GM23338 (cell line): ENCODE measurements around the gene SLC12A7. TPM values are rescaled to one million over a fixed set of nuclear protein-coding genes. Genes with fewer than 3 reads are reported as not detected.

Source experiments
- ATAC-seq: fragments of 200-7000 bp; cut with Tn5 transposase; 3 replicates; pipeline ENCODE4 v1.9.1; 2020
- DNase-seq: peaks from one replicate; pipeline ENCODE4 v3.0.0-alpha.2; 2015; ENCODE audit warnings: low spot score
- H2AFZ ChIP-seq: fragments of 200-600 bp; sonication (generic); 2 replicates; pipeline ENCODE4 v1.8.0; 2016; ENCODE audit warnings: antibody characterized with exemption, mild to moderate bottlenecking, moderate library complexity
- H3F3A ChIP-seq: fragments of 200-600 bp; sonication (generic); replicated peaks from 2 replicates; pipeline ENCODE4 v1.8.0; 2017; ENCODE audit warnings: antibody characterized with exemption, mixed run types, low read depth
- H3K27ac ChIP-seq: fragments of 200-600 bp; sonication (generic); 2 replicates; pipeline ENCODE4 v1.6.1; 2016; ENCODE audit warnings: low read depth
- H3K27me3 ChIP-seq: fragments of 200-600 bp; sonication (generic); 2 replicates; pipeline ENCODE4 v1.8.0; 2016; ENCODE audit warnings: mild to moderate bottlenecking, mixed run types, moderate library complexity; ENCODE audit not compliant: insufficient read depth
- H3K36me3 ChIP-seq: fragments of 200-600 bp; sonication (generic); 2 replicates; pipeline ENCODE4 v1.8.0; 2016; ENCODE audit warnings: mild to moderate bottlenecking; ENCODE audit not compliant: insufficient read depth
- H3K4me1 ChIP-seq: fragments of 200-600 bp; sonication (generic); 2 replicates; pipeline ENCODE4 v1.8.0; 2016; ENCODE audit warnings: mild to moderate bottlenecking, moderate library complexity; ENCODE audit not compliant: insufficient read depth
- H3K4me2 ChIP-seq: fragments of 200-600 bp; sonication (generic); 2 replicates; pipeline ENCODE4 v1.7.1; 2017; ENCODE audit warnings: mixed run types
- H3K4me3 ChIP-seq: fragments of 200-600 bp; sonication (generic); 2 replicates; pipeline ENCODE4 v1.6.1; 2016; ENCODE audit warnings: mixed run types
- H3K79me2 ChIP-seq: fragments of 200-600 bp; sonication (generic); replicated peaks from 2 replicates; pipeline ENCODE4 v1.8.0; 2017; ENCODE audit warnings: mild to moderate bottlenecking; ENCODE audit not compliant: insufficient read depth
- H3K9me2 ChIP-seq: fragments of 200-600 bp; sonication (generic); 2 replicates; pipeline ENCODE4 v1.8.0; 2017; ENCODE audit not compliant: insufficient read depth
- H4K20me1 ChIP-seq: fragments of 200-600 bp; sonication (generic); replicated peaks from 2 replicates; pipeline ENCODE4 v1.8.0; 2017; ENCODE audit warnings: mild to moderate bottlenecking; ENCODE audit not compliant: insufficient read depth
- H3K27ac Mint-ChIP-seq: 2 replicates; pipeline ENCODE4 v1.8.0; 2020; ENCODE audit warnings: inconsistent platforms, mild to moderate bottlenecking, moderate library complexity, mixed read lengths
- H3K27me3 Mint-ChIP-seq: 3 replicates; pipeline ENCODE4 v1.8.0; 2022; ENCODE audit warnings: low read depth, mild to moderate bottlenecking, moderate library complexity, mixed read lengths, inconsistent platforms; ENCODE audit not compliant: insufficient read depth, poor library complexity
- H3K36me3 Mint-ChIP-seq: 3 replicates; pipeline ENCODE4 v1.8.0; 2021; ENCODE audit warnings: low read depth, mild to moderate bottlenecking, inconsistent platforms, moderate library complexity, mixed read lengths
- H3K4me1 Mint-ChIP-seq: 3 replicates; pipeline ENCODE4 v1.8.0; 2020; ENCODE audit warnings: mild to moderate bottlenecking, inconsistent platforms, mixed read lengths
- H3K4me3 Mint-ChIP-seq: 3 replicates; pipeline ENCODE4 v1.8.0; 2021; ENCODE audit warnings: moderate library complexity, mild to moderate bottlenecking, inconsistent platforms, mixed read lengths
- H3K9me3 Mint-ChIP-seq: 3 replicates; pipeline ENCODE4 v1.8.0; 2020; ENCODE audit warnings: moderate library complexity, mild to moderate bottlenecking, inconsistent platforms, mixed read lengths
- CREB1 ChIP-seq: fragments of 250-450 bp; sonication (Bioruptor Pico); IDR thresholded peaks from 2 replicates; pipeline ENCODE4 v1.5.0; 2020; ENCODE audit warnings: low read depth, mild to moderate bottlenecking, moderate library complexity
- CTCF ChIP-seq, 2 experiments: fragments of 200-600 bp in 1 of 2; sonication (generic) in 1 of 2; conservative IDR thresholded peaks; 2 replicates each; pipeline versions ENCODE4 v1.5.1 to v1.6.1; 2016 to 2017; ENCODE audit warnings: antibody characterized with exemption in 2 of 2, low read depth in 2 of 2, mild to moderate bottlenecking in 2 of 2, moderate library complexity in 1 of 2
- ETS1 ChIP-seq: IDR thresholded peaks from 2 replicates; pipeline ENCODE4 v1.6.1; 2016; ENCODE audit warnings: antibody characterized with exemption
- EZH2 ChIP-seq: fragments of 200-600 bp; sonication (generic); IDR thresholded peaks from one replicate; pipeline ENCODE4 v1.8.0; 2017; ENCODE audit warnings: antibody characterized with exemption, mild to moderate bottlenecking, low read depth; ENCODE audit not compliant: unreplicated experiment
- EZH2phosphoT487 ChIP-seq: fragments of 200-600 bp; sonication (generic); IDR thresholded peaks from one replicate; pipeline ENCODE4 v1.8.1; 2018; ENCODE audit warnings: antibody characterized with exemption; ENCODE audit not compliant: unreplicated experiment
- JUNB ChIP-seq: IDR thresholded peaks from one replicate; pipeline ENCODE4 v1.6.1; 2016; ENCODE audit warnings: antibody characterized with exemption; ENCODE audit not compliant: unreplicated experiment
- NANOG ChIP-seq: IDR thresholded peaks from 2 replicates; pipeline ENCODE4 v1.6.1; 2016; ENCODE audit warnings: antibody characterized with exemption, borderline replicate concordance
- POLR2AphosphoS5 ChIP-seq: IDR thresholded peaks from 2 replicates; pipeline ENCODE4 v1.6.1; 2016; ENCODE audit warnings: antibody characterized with exemption, low read depth
- REST ChIP-seq: IDR thresholded peaks from one replicate; pipeline ENCODE4 v1.6.1; 2018; ENCODE audit warnings: antibody characterized with exemption; ENCODE audit not compliant: unreplicated experiment
- STAT1 ChIP-seq: IDR thresholded peaks from one replicate; pipeline ENCODE4 v1.6.1; 2016; ENCODE audit warnings: antibody characterized with exemption; ENCODE audit not compliant: unreplicated experiment
- ZNF114 ChIP-seq: fragments of 250-450 bp; sonication (Bioruptor Pico); IDR thresholded peaks from 2 replicates; pipeline ENCODE4 v1.5.0; 2020; ENCODE audit warnings: mild to moderate bottlenecking, moderate library complexity
- ZNF331 ChIP-seq: fragments of 250-450 bp; sonication (Bioruptor Pico); IDR thresholded peaks from 2 replicates; pipeline ENCODE4 v1.5.0; 2020; ENCODE audit warnings: low read depth, mild to moderate bottlenecking, moderate library complexity
- ZNF462 ChIP-seq: fragments of 250-450 bp; sonication (Bioruptor Pico); IDR thresholded peaks from 2 replicates; pipeline ENCODE4 v1.5.0; 2020; ENCODE audit warnings: mild to moderate bottlenecking, moderate library complexity
- polyA plus RNA-seq: library from polyadenylated mRNA; unstranded; fragments of >200 nt; fragmentation: Nextera tagmentation; extraction: Ambion mirVana; gene quantifications from 2 replicates; pipeline ENCODE4 v1.2.1, GENCODE V29; 2016
- total RNA-seq: library from RNA; depleted of rRNA; stranded (reverse); fragments of >200 nt; shearing (Covaris generic); gene quantifications from 2 replicates; pipeline ENCODE4 v1.2.3, GENCODE V29; 2014

The SLC12A7 gene
- total and polyA plus RNA-seq, 2 experiments from 2014 or later, result 7.4 to 32.2 TPM

- H3K36me3 ChIP-seq, result no peaks in the 10 kb centered on the region
- H3K27ac ChIP-seq, result no peak overlapping the region
- no peaks in the 10 kb centered on the region for H3K9me3 Mint-ChIP-seq
- H4K20me1 ChIP-seq, result no peaks in the 10 kb centered on the region
- H3K4me1 ChIP-seq, result no peaks in the 10 kb centered on the region
- H3K4me1 Mint-ChIP-seq, result no peaks in the 10 kb centered on the region
- TF ChIP-seq ZNF462 (CRISPR knock-in tag) (no peak), ZNF114 (CRISPR knock-in tag) (no peak), CREB1 (CRISPR knock-in tag) (no peak), POLR2AphosphoS5 (no peak), NANOG (no peak), REST (no peak), EZH2phosphoT487 (no peak), EZH2 (no peak), ZNF331 (CRISPR knock-in tag) (no peak), ETS1 (no peak), CTCF (conservative IDR thresholded peaks at IDR 0.05; ENCODE audit: low read depth in 2 of 2) (no peak), STAT1 (no peak), JUNB (no peak)
- no peak overlapping the region for H3K27ac Mint-ChIP-seq
- H3K79me2 ChIP-seq, result no peaks in the 10 kb centered on the region
- no peaks in the 10 kb centered on the region for H3K27me3 ChIP-seq
- DNase-seq (no peak), ATAC-seq (no peak)
- H3K36me3 Mint-ChIP-seq, result peaks cover 18% of the 10 kb centered on the region
- no peak overlapping the region for H3K4me3 Mint-ChIP-seq
- H3K9me2 ChIP-seq, result no peaks in the 10 kb centered on the region
- H3F3A ChIP-seq, result no peaks in the 10 kb centered on the region
- H2AFZ ChIP-seq, result no peak overlapping the region
- no peak overlapping the region for H3K4me2 ChIP-seq
- H3K4me3 ChIP-seq, result no peak overlapping the region
- H3K27me3 Mint-ChIP-seq, result peaks cover 4% of the 10 kb centered on the region
Measured at GRCh38 chr5:1086871-1087270, 25.0 kb downstream of the SLC12A7 start.
